H1 (cell line): ENCODE measurements around the gene HTR2B. TPM values are rescaled to one million over a fixed set of nuclear protein-coding genes. Genes with fewer than 3 reads are reported as not detected.
A peak's percentile ranks its signal among the peaks of the same experiment; 100 is the strongest.

Experiments
- CTCF ChIA-PET: fragments of 300-600 bp; sonication (Branson Sonifier 250); formaldehyde crosslinking; loops from one replicate; lab custom pipeline; 2021; ENCODE audit not compliant: partially characterized antibody; lab: Charles Lee
- POLR2A ChIA-PET: fragments of 300-600 bp; sonication (Branson Sonifier 250); formaldehyde crosslinking; loops from one replicate; lab custom pipeline; 2021; ENCODE audit warnings: inconsistent platforms; ENCODE audit not compliant: partially characterized antibody; lab: Charles Lee
- DNase-seq, 2 experiments: peaks; one replicate each; pipeline versions ENCODE4 v3.0.0 to v3.0.0-alpha.2; 2010 to 2022; ENCODE audit warnings: low spot score in 2 of 2, low read depth in 1 of 2, mixed read lengths in 1 of 2
- FAIRE-seq: peaks from 2 replicates; lab custom pipeline; 2011; peaks lifted over from hg19 to GRCh38; lab: Jason Lieb, UNC
- H2AFZ ChIP-seq: 2 replicates; pipeline ENCODE4 v1.8.1; 2012; ENCODE audit warnings: low read length, inconsistent platforms
- H2AK5ac ChIP-seq: 2 replicates; pipeline ENCODE4 v1.6.1; 2013; ENCODE audit warnings: low read depth, low read length
- H2BK120ac ChIP-seq: replicated peaks from 2 replicates; pipeline ENCODE3; 2013; ENCODE audit warnings: low read depth, low read length, inconsistent platforms
- H2BK12ac ChIP-seq: 2 replicates; pipeline ENCODE4 v1.6.1; 2013; ENCODE audit warnings: low read depth, low read length
- H2BK15ac ChIP-seq: 2 replicates; pipeline ENCODE4 v1.6.1; 2013; ENCODE audit warnings: low read length
- H2BK20ac ChIP-seq: 2 replicates; pipeline ENCODE4 v1.6.1; 2013; ENCODE audit warnings: low read length
- H2BK5ac ChIP-seq: 2 replicates; pipeline ENCODE4 v1.6.1; 2013; ENCODE audit warnings: low read depth, low read length
- H3K14ac ChIP-seq: 2 replicates; pipeline ENCODE4 v1.6.1; 2013; ENCODE audit warnings: inconsistent platforms; ENCODE audit not compliant: insufficient read length
- H3K18ac ChIP-seq: 2 replicates; pipeline ENCODE4 v1.6.1; 2013; ENCODE audit warnings: low read length; ENCODE audit errors: extremely low read depth
- H3K23ac ChIP-seq: 2 replicates; pipeline ENCODE4 v1.6.1; 2013; ENCODE audit warnings: inconsistent platforms; ENCODE audit not compliant: insufficient read length
- H3K23me2 ChIP-seq: 2 replicates; pipeline ENCODE4 v1.6.1; 2013; ENCODE audit warnings: low read depth, low read length
- H3K27ac ChIP-seq: 2 replicates; pipeline ENCODE4 v1.6.1; 2011; ENCODE audit warnings: low read depth, low read length, inconsistent platforms
- H3K27me3 ChIP-seq, 4 experiments: replicated peaks in 1 of 4; 1 replicate in 1 of 4; 2 replicates in 3 of 4; pipeline versions ENCODE4 v1.6.1 to v1.8.1; 2011 to 2013; ENCODE audit warnings: low read length in 3 of 4, mild to moderate bottlenecking in 3 of 4, inconsistent platforms in 2 of 4, mixed read lengths in 2 of 4, moderate library complexity in 1 of 4; ENCODE audit not compliant: control insufficient read depth in 3 of 4, insufficient read depth in 3 of 4; ENCODE audit errors: extremely low read depth in 1 of 4
- H3K36me3 ChIP-seq, 4 experiments: 2 replicates each; pipeline versions ENCODE4 v1.6.1 to v1.8.1; 2011 to 2013; ENCODE audit warnings: mild to moderate bottlenecking in 4 of 4, low read length in 3 of 4, moderate library complexity in 2 of 4, control low read depth in 1 of 4, inconsistent platforms in 1 of 4; ENCODE audit not compliant: insufficient read depth in 4 of 4, control insufficient read depth in 2 of 4
- H3K4ac ChIP-seq: replicated peaks from 2 replicates; pipeline ENCODE3; 2013; ENCODE audit warnings: low read length, low read depth, mixed read lengths, inconsistent platforms; ENCODE audit not compliant: insufficient read length
- H3K4me1 ChIP-seq, 4 experiments: replicated peaks in 1 of 4; 1 replicate in 1 of 4; 2 replicates in 3 of 4; pipeline versions ENCODE4 v1.6.1 to v1.8.1; 2011 to 2013; ENCODE audit warnings: low read length in 3 of 4, inconsistent platforms in 2 of 4, mixed read lengths in 1 of 4; ENCODE audit not compliant: insufficient read depth in 4 of 4, control insufficient read depth in 3 of 4
- H3K4me2 ChIP-seq, 2 experiments: 2 replicates each; pipeline versions ENCODE4 v1.6.1 to v1.8.1; 2011 to 2013; ENCODE audit warnings: low read depth in 2 of 2, low read length in 2 of 2, control low read depth in 1 of 2, inconsistent platforms in 1 of 2, mild to moderate bottlenecking in 1 of 2; ENCODE audit not compliant: insufficient read depth in 1 of 2
- H3K4me3 ChIP-seq, 4 experiments: fragments of 200-600, 300-600 bp in 1 of 4; sonication (generic), shearing (Covaris generic), sonication (Bioruptor Twin) in 1 of 4; 2 replicates each; pipeline versions ENCODE4 v1.5.1 to v1.8.1; 2011 to 2016; ENCODE audit warnings: low read length in 4 of 4, low read depth in 3 of 4, control low read depth in 2 of 4, inconsistent platforms in 2 of 4, mild to moderate bottlenecking in 2 of 4, mixed read lengths in 1 of 4, moderate library complexity in 1 of 4; ENCODE audit not compliant: insufficient read depth in 2 of 4; ENCODE audit errors: extremely low read depth in 1 of 4
- H3K56ac ChIP-seq: replicated peaks from 2 replicates; pipeline ENCODE3; 2013; ENCODE audit warnings: low read depth, mild to moderate bottlenecking, mixed read lengths, low read length, inconsistent platforms; ENCODE audit not compliant: insufficient read length
- H3K79me1 ChIP-seq: 2 replicates; pipeline ENCODE4 v1.6.1; 2013; ENCODE audit warnings: low read depth, low read length, control low read depth
- H3K79me2 ChIP-seq, 2 experiments: 2 replicates each; pipeline versions ENCODE4 v1.6.1 to v1.8.1; 2012 to 2013; ENCODE audit warnings: low read length in 2 of 2, mild to moderate bottlenecking in 2 of 2, inconsistent platforms in 1 of 2; ENCODE audit not compliant: insufficient read depth in 2 of 2, control insufficient read depth in 1 of 2
- H3K9ac ChIP-seq, 4 experiments: replicated peaks in 1 of 4; 1 replicate in 1 of 4; 2 replicates in 3 of 4; pipeline versions ENCODE4 v1.6.1 to v1.8.1; 2011 to 2013; ENCODE audit warnings: low read depth in 3 of 4, low read length in 3 of 4, control low read depth in 2 of 4, mild to moderate bottlenecking in 2 of 4, moderate library complexity in 2 of 4, inconsistent platforms in 1 of 4; ENCODE audit errors: extremely low read depth in 1 of 4
- H3K9me3 ChIP-seq, 2 experiments: 2 replicates each; pipeline versions ENCODE4 v1.6.1 to v1.8.1; 2012 to 2013; ENCODE audit warnings: mild to moderate bottlenecking in 2 of 2, moderate library complexity in 2 of 2, control low read depth in 1 of 2, inconsistent platforms in 1 of 2, low read depth in 1 of 2, low read length in 1 of 2, mixed read lengths in 1 of 2; ENCODE audit not compliant: insufficient read depth in 2 of 2
- H4K20me1 ChIP-seq, 2 experiments: replicated peaks in 1 of 2; 2 replicates each; pipeline versions ENCODE3 to v1.8.1; 2011 to 2013; ENCODE audit warnings: inconsistent platforms in 2 of 2, low read length in 2 of 2, mild to moderate bottlenecking in 1 of 2; ENCODE audit not compliant: insufficient read depth in 2 of 2, control insufficient read depth in 1 of 2
- H4K5ac ChIP-seq: 2 replicates; pipeline ENCODE4 v1.6.1; 2013; ENCODE audit warnings: low read length, low read depth, mixed read lengths, inconsistent platforms; ENCODE audit not compliant: insufficient read length
- H4K8ac ChIP-seq: 2 replicates; pipeline ENCODE4 v1.8.0; 2013; ENCODE audit warnings: mild to moderate bottlenecking, moderate library complexity, low read length, inconsistent platforms; ENCODE audit not compliant: insufficient read depth; ENCODE audit errors: extremely low read depth
- H4K91ac ChIP-seq: replicated peaks from 2 replicates; pipeline ENCODE3; 2013; ENCODE audit warnings: low read length, mixed read lengths, inconsistent platforms; ENCODE audit not compliant: insufficient read length
- ASH2L ChIP-seq: fragments of 200-600, 300-600 bp; sonication (generic); IDR thresholded peaks from one replicate; pipeline ENCODE4 v1.7.1; 2017; ENCODE audit warnings: low read length
- WGBS, 2 experiments: shearing (Covaris generic) in 1 of 2; methylation state at CpG; one replicate each; pipeline versions ENCODE4 v1.1.6 to v1.1.7; 2013 to 2015; ENCODE audit warnings: low lambda C conversion rate in 2 of 2, mixed read lengths in 2 of 2, inconsistent platforms in 1 of 2, low coverage in 1 of 2, missing lambda C conversion rate in 1 of 2; ENCODE audit not compliant: insufficient replicate concordance in 2 of 2, insufficient coverage in 1 of 2, insufficient read length in 1 of 2; ENCODE audit errors: extremely low coverage in 1 of 2, missing lambda C conversion rate in 1 of 2; 5-methylcytosine and 5-hydroxymethylcytosine counted together
- polyA plus RNA-seq, 7 experiments: library from polyadenylated mRNA; depleted of rRNA in 3 of 7; stranded (reverse) in 5 of 7; unstranded in 2 of 7; fragments of >200 nt in 5 of 7; fragments of 200-250 nt in 2 of 7; gene quantifications; 1 replicate in 5 of 7; 2 replicates in 1 of 7; 4 replicates in 1 of 7; pipeline versions ENCODE4 v1.2.1 to v1.2.3, GENCODE V29; 2011 to 2013; ENCODE audit warnings: missing spikeins in 2 of 7, mixed read lengths in 2 of 7
- total RNA-seq: library from RNA; stranded (reverse); fragmentation: NEBNext Ultra II Directional; extraction: Animal tissue kit (Norgen Biotek cat#: 25700); gene quantifications from 2 replicates; pipeline ENCODE4 v1.2.1, GENCODE V29; 2021

Gene HTR2B
- total and polyA plus RNA-seq, 2 of the 8 experiments (the other 6 are each of a cell fraction or from before 2014, with no cell fraction given): not detected

- no peak overlapping the region for H3K4me3 ChIP-seq
- no peaks in the 10 kb centered on the region for H3K9me3 ChIP-seq
- H3K4me1 ChIP-seq: peaks cover 0 to 7% (median 2%) of the 10 kb centered on the region in 4 experiments; a peak in 3 of 7 replicates
- ChIA-PET POLR2A (interaction anchor here (1.7 kb wide), 1 partner anchor 11 kb away, joined by 4 read pairs; no protein-coding TSS in a partner anchor), CTCF (interaction anchor here (1.0 to 1.2 kb wide), 2 partner anchors 32 to 65 kb away, joined by 3 to 4 read pairs; no protein-coding TSS in a partner anchor)
- H4K8ac ChIP-seq: no peak overlapping the region
- no peak overlapping the region for H3K27ac ChIP-seq
- no CpG with 5 or more reads among the region's 3 CpGs for WGBS, 2 experiments
- FAIRE-seq (peak; percentile 60), DNase-seq (no peak)
- peaks cover 2 to 44% (median 25%) of the 10 kb centered on the region in 4 experiments; a peak in 7 of 8 replicates for H3K36me3 ChIP-seq
- H3K23ac ChIP-seq: no peak overlapping the region
- H3K18ac ChIP-seq: no peak overlapping the region
- H3K27me3 ChIP-seq: no peaks in the 10 kb centered on the region
- no peak overlapping the region for H2AK5ac ChIP-seq
- no peak overlapping the region for H4K91ac ChIP-seq
- no peak overlapping the region for H2BK15ac ChIP-seq
- no peaks in the 10 kb centered on the region for H3K23me2 ChIP-seq
- no peak overlapping the region for H2BK12ac ChIP-seq
- no peak overlapping the region for H3K4ac ChIP-seq
- H4K20me1 ChIP-seq: no peaks in the 10 kb centered on the region
- no peak overlapping the region for H3K56ac ChIP-seq
- no peak overlapping the region for H4K5ac ChIP-seq
- H3K79me2 ChIP-seq: no peaks in the 10 kb centered on the region
- no peak overlapping the region for H2BK120ac ChIP-seq
- TF ChIP-seq ASH2L: no peak
- no peak overlapping the region for H2BK20ac ChIP-seq
- H2BK5ac ChIP-seq: no peak overlapping the region; the same call in 1 of the 2 replicates
- H2AFZ ChIP-seq: no peak overlapping the region
- H3K4me2 ChIP-seq: 0 out of 4 replicates have a peak overlapping the region, but pooled peaks of 1 of the 2 experiments have one; percentile 22
- no peaks in the 10 kb centered on the region for H3K79me1 ChIP-seq
- H3K9ac ChIP-seq: peak overlapping the region in 1 of 4 experiments; percentile 34; a peak in 1 of 7 replicates
- no peak overlapping the region for H3K14ac ChIP-seq
Measured at GRCh38 chr2:231163011-231163410, 38.2 kb upstream of the HTR2B start.
